Neuron (in vitro differentiated cells): ENCODE results near the gene ATP5IF1.

Source experiments
- H2AFZ ChIP-seq: one replicate; pipeline ENCODE4 v1.6.1; 2013; ENCODE audit warnings: low read depth, mild to moderate bottlenecking, inconsistent platforms, low read length, moderate library complexity
- H3K27me3 ChIP-seq: one replicate; pipeline ENCODE4 v1.6.1; 2013; ENCODE audit warnings: low read length; ENCODE audit not compliant: insufficient read depth
- H3K36me3 ChIP-seq: one replicate; pipeline ENCODE4 v1.6.1; 2013; ENCODE audit warnings: low read length; ENCODE audit not compliant: insufficient read depth
- H3K4me1 ChIP-seq: one replicate; pipeline ENCODE4 v1.6.1; 2013; ENCODE audit warnings: low read length; ENCODE audit not compliant: insufficient read depth
- H3K4me3 ChIP-seq: 2 replicates; pipeline ENCODE4 v1.5.1; 2013; ENCODE audit warnings: mild to moderate bottlenecking, low read length, moderate library complexity
- H3K9me3 ChIP-seq: one replicate; pipeline ENCODE4 v1.6.1; 2013; ENCODE audit warnings: low read length

ATP5IF1 gene

GRCh38 chr1:28208818-28209441 is 27.0 kb upstream of the ATP5IF1 start:
- Histone ChIP-seq H2AFZ (no peak overlapping the region), H3K36me3 (peaks cover 66% of the 10 kb centered on the region), H3K4me1 (no peaks in the 10 kb centered on the region), H3K4me3 (no peak overlapping the region), H3K27me3 (no peaks in the 10 kb centered on the region), H3K9me3 (no peaks in the 10 kb centered on the region)

- Histone ChIP-seq H3K27me3 (no peaks in the 10 kb centered on the region), H2AFZ (no peak overlapping the region), H3K4me3 (no peak overlapping the region), H3K4me1 (no peaks in the 10 kb centered on the region), H3K9me3 (no peaks in the 10 kb centered on the region), H3K36me3 (peaks cover 66% of the 10 kb centered on the region)
These were observed 26.2 kb upstream of the ATP5IF1 start for GRCh38 chr1:28209700-28210099.

GRCh38 chr1:28213315-28213714 is 22.6 kb upstream of the ATP5IF1 start:
- peaks cover 44% of the 10 kb centered on the region for H3K36me3 ChIP-seq

DNA sequence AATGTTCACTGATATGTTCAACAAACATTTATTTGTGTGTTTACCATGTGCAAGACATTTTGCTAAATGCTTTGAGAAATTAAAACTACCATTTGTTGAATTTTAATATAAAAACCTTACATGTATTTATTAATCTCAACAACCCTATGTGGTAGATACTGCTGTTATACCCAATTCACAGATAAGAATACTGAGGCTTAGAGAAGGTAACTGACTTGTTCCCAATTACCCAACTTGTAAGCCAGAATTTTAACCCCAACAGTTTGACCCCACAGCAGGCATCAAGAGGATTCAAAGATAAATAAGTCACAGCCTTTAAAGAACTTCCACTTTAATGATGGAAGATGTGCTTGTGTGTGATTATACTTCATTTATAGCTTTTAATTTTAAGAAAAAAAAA is 6.8 kb upstream of the ATP5IF1 start:
- H3K9me3 ChIP-seq: no peaks in the 10 kb centered on the region
- H3K4me1 ChIP-seq: peaks cover 6% of the 10 kb centered on the region
- no peaks in the 10 kb centered on the region for H3K27me3 ChIP-seq
- H3K4me3 ChIP-seq: no peak overlapping the region
- H3K36me3 ChIP-seq: peaks cover 45% of the 10 kb centered on the region
- H2AFZ ChIP-seq: no peak overlapping the region

More at GRCh38 chr1:28213315-28213714, 22.6 kb upstream of the ATP5IF1 start:
- no peaks in the 10 kb centered on the region for H3K27me3 ChIP-seq
- H3K4me3 ChIP-seq: no peak overlapping the region
- H3K4me1 ChIP-seq: no peaks in the 10 kb centered on the region
- H2AFZ ChIP-seq: no peak overlapping the region
- H3K9me3 ChIP-seq: no peaks in the 10 kb centered on the region

GRCh38 chr1:28229996-28230395 is 5.9 kb upstream of the ATP5IF1 start:
- Histone ChIP-seq H3K4me1 (peaks cover 6% of the 10 kb centered on the region), H3K27me3 (no peaks in the 10 kb centered on the region), H3K4me3 (no peak overlapping the region), H2AFZ (no peak overlapping the region), H3K36me3 (peaks cover 39% of the 10 kb centered on the region), H3K9me3 (no peaks in the 10 kb centered on the region)

GRCh38 chr1:28232558-28233263 is 3.2 kb upstream of the ATP5IF1 start, which contains the start of gene DNAJC8:
Gene DNAJC8, minus strand, starts transcription at chr1:28233029. Its CDS starts 31 bp downstream, at chr1:28232998.
- H3K36me3 ChIP-seq: peaks cover 17% of the 10 kb centered on the region
- peak within 1 kb of the TSS; percentile 11 for H2AFZ ChIP-seq
- H3K9me3 ChIP-seq: no peaks in the 10 kb centered on the region

DNA sequence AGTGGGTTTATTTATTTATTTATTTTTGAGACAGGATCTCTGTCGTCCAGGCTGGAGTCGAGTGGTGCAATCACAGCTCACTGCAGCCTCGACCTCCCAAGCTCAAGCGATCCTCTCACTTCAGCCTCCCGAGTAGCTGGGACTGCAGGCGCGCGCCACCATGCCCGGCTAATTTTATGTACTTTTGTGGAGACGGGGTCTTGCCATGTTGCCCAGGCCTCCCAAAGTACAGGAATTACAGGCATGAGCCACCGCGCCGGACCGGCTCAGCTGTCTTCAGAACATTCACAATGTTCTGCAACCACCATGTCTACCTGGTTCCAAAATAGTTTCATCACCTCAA is 2.7 kb upstream of the ATP5IF1 start:
- Histone ChIP-seq H3K4me3 (peak overlapping the region; percentile 65), H2AFZ (peak overlapping the region; percentile 11), H3K4me1 (peaks cover 17% of the 10 kb centered on the region), H3K9me3 (no peaks in the 10 kb centered on the region), H3K27me3 (no peaks in the 10 kb centered on the region), H3K36me3 (peaks cover 15% of the 10 kb centered on the region)

More at GRCh38 chr1:28232558-28233263, 3.2 kb upstream of the ATP5IF1 start, which contains the start of gene DNAJC8:
- H3K4me1 ChIP-seq: peaks cover 16% of the 10 kb centered on the region
- peak within 1 kb of the TSS; percentile 65 for H3K4me3 ChIP-seq
- H3K27me3 ChIP-seq: no peaks in the 10 kb centered on the region

GRCh38 chr1:28236656-28237322 is 865 bp downstream of the ATP5IF1 start:
- Histone ChIP-seq H3K4me1 (peaks cover 17% of the 10 kb centered on the region), H3K9me3 (no peaks in the 10 kb centered on the region), H2AFZ (no peak overlapping the region), H3K27me3 (no peaks in the 10 kb centered on the region), H3K36me3 (peaks cover 3% of the 10 kb centered on the region), H3K4me3 (peak overlapping the region; percentile 62)

GRCh38 chr1:28239004-28239403 is 3.1 kb downstream of the ATP5IF1 start:
- Histone ChIP-seq H2AFZ (no peak overlapping the region), H3K4me3 (no peak overlapping the region), H3K9me3 (no peaks in the 10 kb centered on the region), H3K27me3 (no peaks in the 10 kb centered on the region), H3K36me3 (peaks cover 3% of the 10 kb centered on the region), H3K4me1 (peaks cover 12% of the 10 kb centered on the region)

- H3K4me1 ChIP-seq: peaks cover 12% of the 10 kb centered on the region
- H3K27me3 ChIP-seq: no peaks in the 10 kb centered on the region
- H3K4me3 ChIP-seq: no peak overlapping the region
- H3K36me3 ChIP-seq: peaks cover 3% of the 10 kb centered on the region
- no peaks in the 10 kb centered on the region for H3K9me3 ChIP-seq
- H2AFZ ChIP-seq: no peak overlapping the region
These were observed 4.1 kb downstream of the ATP5IF1 start for GRCh38 chr1:28240024-28240423.

- Histone ChIP-seq H3K4me3 (no peak overlapping the region), H2AFZ (no peak overlapping the region), H3K36me3 (peaks cover 3% of the 10 kb centered on the region), H3K9me3 (no peaks in the 10 kb centered on the region), H3K27me3 (no peaks in the 10 kb centered on the region), H3K4me1 (peaks cover 10% of the 10 kb centered on the region)
These were observed 5.8 kb downstream of the ATP5IF1 start for GRCh38 chr1:28241638-28242241.

DNA sequence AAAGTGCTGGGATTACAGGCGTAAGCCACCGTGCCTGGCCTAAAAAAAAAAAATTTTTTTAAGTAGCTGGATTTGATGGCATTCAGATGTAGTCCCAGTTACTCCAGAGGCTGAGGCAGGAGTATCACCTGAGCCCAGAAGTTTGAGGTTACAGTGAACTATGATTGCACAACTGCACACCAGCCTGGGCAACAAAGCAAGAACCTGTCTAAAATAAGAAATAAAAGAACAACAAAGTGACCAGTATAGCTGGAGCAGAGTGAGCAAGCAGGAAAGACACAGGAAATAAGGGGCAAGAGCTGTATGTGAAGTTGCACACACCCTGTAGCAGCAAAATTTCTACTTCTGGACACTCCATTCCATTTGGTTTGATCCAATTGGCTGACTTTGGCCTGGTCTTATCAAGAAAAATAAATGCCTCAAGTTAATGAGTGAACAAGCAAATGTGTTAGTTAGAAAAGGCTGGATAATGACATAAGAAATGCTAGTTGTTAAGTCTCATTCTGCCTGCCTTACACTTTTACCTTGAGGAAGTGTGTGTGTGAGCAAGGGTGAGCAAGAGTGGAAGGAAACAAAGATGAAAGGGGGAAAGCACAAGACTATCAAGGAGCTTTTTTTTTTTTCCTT is 7.9 kb downstream of the ATP5IF1 start:
- H3K27me3 ChIP-seq: no peaks in the 10 kb centered on the region
- H3K4me1 ChIP-seq: peaks cover 14% of the 10 kb centered on the region
- H2AFZ ChIP-seq: no peak overlapping the region
- no peaks in the 10 kb centered on the region for H3K36me3 ChIP-seq
- H3K4me3 ChIP-seq: no peak overlapping the region
- H3K9me3 ChIP-seq: no peaks in the 10 kb centered on the region
